Cortex of kidney (tissue), 1 donor: ENCODE results near the gene MED27.

Source experiments
- DNase-seq: peaks from one replicate; lab custom pipeline; 2025; lab: John Stamatoyannopoulos, UW

MED27 gene

GRCh38 chr9:131965103-131965502 lies 114.6 kb downstream of the MED27 start:
- no peak for DNase-seq

GRCh38 chr9:131963072-131964030 lies 116.3 kb downstream of the MED27 start:
- no peak for DNase-seq

- DNase-seq = no peak
These were observed 118.2 kb downstream of the MED27 start for GRCh38 chr9:131961496-131961880.

DNA sequence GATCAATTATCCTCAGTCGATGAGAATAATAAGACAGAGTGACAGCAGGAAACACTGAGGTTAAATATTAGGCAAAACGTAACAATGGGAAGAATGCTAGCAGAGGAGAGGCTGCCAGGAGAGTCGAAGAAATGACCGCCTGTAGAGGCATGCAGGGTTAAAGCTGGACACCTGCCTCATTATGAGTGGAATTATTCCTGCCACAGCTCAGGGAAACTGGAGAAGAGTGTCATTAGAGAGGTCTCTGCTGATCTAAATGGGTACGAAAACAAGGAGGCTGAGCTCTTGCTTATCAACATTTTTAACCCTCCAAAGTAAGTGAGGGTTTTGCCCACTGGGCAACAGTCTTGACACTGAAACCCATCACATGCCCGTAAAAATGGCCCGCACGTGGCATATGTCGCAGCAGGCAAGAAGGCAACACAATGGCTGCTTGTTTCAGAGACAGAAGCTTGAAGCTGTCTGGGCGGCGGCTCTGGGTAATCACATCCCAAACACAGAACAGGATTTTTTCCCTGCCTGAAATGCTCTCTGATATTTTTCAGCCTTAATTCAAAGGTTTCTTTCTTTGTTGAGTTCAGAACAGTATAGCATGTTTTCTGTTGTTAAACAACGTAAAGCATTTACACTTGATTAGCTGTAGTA lies 118.7 kb downstream of the MED27 start:
- no peak for DNase-seq

GRCh38 chr9:131960311-131960710 lies 119.4 kb downstream of the MED27 start:
- DNase-seq = no peak

GRCh38 chr9:131959887-131960286 lies 119.8 kb downstream of the MED27 start:
- no peak for DNase-seq

DNA sequence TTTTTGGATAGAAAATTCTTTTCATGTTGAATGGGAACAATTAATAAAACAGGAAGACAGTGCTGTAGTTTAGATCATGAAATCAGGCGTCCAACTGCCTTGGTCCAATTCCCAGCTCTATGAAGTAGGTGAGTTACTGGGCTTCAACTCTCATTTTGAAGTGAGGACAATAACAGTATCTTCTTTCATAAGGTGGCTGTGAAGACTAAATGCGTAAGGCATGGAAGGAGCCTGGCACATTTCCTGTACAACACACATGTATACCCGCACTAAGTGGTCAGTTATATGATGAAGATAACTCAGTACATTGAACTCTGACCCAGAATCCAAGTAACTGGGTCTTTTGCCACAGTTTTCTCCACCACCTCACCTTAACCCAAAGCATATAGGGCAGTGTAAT lies 120.6 kb downstream of the MED27 start:
- DNase-seq = no peak

- no peak for DNase-seq
These were observed 125.4 kb downstream of the MED27 start for GRCh38 chr9:131954299-131954698.

GRCh38 chr9:131951905-131952304 lies 127.8 kb downstream of the MED27 start:
- no peak for DNase-seq

DNA sequence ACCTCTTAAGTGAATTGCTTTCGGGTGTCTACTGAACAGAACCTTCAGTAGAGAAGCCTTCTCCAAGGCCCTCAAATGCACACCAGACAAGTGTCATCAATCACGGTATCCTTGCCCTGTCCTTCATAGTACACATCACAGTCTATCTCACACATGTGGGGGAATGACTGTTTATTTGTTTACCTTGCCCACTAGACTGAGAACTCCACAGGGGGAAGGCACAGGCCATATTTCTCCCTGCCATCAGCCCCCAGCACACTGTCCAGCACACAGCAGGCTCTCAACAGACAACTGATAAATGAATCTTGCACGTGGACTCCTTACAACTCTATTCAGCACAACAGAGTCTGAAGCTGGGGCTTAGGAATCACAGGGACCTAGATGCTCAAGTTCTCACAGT lies 128.5 kb downstream of the MED27 start:
- no peak for DNase-seq

DNA sequence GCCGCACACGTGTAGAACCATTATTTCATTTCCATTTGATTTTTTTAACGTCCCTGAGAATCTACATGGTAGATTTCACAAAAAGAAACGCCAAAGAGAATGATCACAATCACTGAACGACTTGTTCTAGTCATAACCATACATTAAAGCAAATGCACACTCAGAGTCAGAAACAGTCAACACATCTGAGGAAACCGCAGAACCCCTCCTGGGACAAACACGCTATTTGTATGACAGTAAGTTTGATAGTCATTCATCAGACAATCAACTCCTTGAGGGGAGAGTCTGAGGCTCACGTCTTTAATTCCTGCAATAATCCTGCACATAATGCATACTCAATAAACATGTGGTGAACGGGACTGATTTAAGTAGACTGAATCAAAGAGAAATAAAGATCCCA lies 129.2 kb downstream of the MED27 start:
- no peak for DNase-seq

DNA sequence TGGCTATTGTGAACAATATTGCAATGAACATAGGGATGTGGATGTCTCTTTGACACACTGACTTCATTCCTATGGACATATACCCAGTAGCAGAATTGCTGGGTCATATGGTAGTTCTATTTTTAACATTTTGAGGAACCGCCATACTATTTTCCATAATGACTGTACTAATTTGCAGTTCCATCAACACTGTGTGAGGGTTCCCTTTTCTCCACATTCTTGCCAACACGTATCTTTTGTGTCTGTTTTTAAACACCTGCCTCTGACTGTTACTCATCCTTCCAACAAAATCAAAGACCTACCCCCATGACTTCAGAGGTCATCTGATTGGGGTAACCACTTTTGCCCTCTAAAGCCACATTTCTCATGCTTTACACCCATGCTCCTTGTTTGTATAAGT lies 133.5 kb downstream of the MED27 start:
- no peak for DNase-seq

DNA sequence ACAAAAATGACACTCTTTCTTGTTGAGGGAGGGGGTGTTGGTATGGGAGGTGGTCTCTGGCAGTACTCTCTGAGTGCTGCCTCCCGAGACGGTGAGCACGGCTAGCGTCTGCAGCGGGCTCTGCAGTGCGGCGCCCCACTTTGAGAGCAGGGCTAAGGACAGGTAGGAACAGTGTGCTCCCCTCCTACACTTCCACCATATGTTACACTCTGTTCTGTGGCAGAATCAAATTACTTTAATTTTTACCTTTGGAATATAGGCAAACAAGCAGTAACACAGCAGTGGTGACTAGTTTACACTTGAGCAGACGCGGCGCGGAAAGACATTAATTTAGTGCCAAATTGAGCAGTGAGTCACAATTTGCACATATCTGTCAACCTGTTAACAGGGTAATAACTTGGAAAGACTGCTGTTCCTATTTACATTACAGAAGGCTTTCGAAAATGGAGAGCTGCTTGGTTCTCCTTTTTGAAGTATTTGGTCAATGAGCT lies 136.3 kb downstream of the MED27 start:
- no peak for DNase-seq

DNA sequence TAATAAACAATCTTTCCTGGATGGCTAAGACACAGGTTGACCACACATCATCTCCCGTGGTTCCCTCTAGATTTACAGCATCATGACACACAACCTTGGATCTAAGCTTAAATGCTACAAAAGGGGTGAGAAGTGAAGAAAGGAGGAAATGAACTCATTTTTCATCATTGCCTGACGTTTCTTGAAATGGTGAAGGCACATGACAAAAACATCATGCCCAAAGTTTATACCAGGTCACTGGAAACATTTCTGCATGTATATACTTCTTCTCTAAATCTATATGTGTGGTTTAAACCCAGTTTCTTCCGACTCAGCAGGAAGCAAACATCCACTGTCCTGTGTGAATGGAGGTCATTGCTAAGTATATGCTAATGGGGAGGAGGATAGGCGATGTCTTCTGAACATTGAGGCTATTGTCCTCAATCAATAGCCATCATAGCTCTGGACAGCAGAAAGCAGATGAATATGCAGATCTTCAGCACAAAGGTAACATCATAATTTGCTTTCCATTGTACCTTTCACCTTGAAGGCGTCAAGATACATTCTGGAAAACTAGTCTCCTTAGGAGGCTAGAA lies 137.4 kb downstream of the MED27 start:
- DNase-seq = no peak

GRCh38 chr9:131937451-131937850 lies 142.2 kb downstream of the MED27 start:
- DNase-seq = no peak

GRCh38 chr9:131936929-131937328 lies 142.7 kb downstream of the MED27 start:
- no peak for DNase-seq

DNA sequence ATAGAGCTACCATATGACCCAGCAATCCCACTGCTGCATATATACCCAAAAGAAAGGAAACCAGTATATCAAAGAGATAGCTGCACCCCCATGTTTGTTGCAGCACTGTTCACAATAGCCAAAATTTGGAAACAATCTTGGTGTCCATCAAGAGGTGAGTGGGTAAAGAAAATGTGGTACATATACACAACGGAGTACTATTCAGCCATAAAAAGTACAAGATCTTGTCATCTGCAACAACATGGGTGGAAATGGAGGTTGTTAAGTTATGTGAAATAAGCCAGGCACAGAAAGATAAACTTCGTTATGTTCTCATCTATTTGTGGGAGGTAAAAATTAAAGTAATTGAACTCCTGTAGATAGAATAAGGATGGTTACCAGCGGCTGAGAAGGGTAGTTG lies 145.0 kb downstream of the MED27 start:
- DNase-seq = no peak

DNA sequence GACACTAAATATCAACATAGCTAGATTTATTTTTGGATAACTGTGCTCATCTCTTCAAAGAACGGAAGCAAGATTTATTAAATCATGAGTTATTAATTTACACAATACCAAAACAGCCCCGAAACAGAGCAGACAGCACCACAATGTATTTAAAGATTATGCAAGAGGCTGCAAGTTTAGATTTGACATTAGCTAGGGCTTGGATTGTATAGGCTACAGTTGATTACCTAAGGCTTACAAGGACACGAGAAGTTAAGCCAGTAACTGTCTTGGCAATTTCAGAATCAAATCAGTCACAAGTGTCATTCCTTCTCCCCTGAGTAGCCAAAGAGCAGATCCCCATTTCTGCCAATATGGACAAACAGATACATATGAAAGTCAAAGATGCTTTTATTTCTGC lies 152.6 kb downstream of the MED27 start:
- DNase-seq = no peak

GRCh38 chr9:131926360-131926922 lies 153.2 kb downstream of the MED27 start:
- no peak for DNase-seq

DNA sequence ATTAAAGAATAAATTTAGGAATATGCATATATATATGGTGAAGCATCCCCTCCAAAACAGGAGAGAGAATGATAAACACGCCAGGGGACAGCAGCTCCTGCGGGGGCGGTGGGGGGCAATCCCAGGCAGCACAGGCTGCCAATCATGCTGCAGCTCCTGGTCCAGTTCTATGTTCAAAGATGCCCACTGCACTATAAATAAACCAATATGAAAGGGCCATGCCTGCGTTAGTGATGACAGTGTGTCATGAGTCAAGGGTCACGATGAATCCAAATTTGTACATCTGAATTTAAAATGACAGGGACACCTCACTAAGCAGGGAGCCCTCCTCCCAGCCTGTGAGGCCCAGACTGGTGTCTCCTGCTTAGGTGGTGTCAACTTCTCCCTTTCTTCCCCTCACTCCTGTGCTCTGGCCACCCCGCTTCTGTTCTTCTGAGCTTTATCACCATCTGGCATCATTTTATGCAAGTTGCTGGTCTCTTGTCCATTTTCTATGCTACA lies 153.9 kb downstream of the MED27 start:
- no peak for DNase-seq

GRCh38 chr9:131923766-131924165 lies 155.9 kb downstream of the MED27 start:
- DNase-seq = no peak

GRCh38 chr9:131923132-131923671 lies 156.5 kb downstream of the MED27 start:
- no peak for DNase-seq
